Measurements from ENCODE around the gene SRSF7.

GRCh38 chr2:38731684-38732221 is 19.4 kb downstream of the SRSF7 start:
- TF ChIP-seq CTCF (IDR thresholded peaks at IDR 0.05): no peak
- no peak for TF ChIP-seq POLR2A (IDR thresholded peaks at IDR 0.05)
